Inferior parietal cortex (tissue), 1 donor: ENCODE measurements around the gene MRPS34.
A peak's percentile ranks its signal among the peaks of the same experiment; 100 is the strongest.

Source experiments
- DNase-seq: peaks from one replicate; pipeline ENCODE4 v3.0.0-alpha.2; 2016; ENCODE audit errors: extremely low spot score

Gene MRPS34

GRCh38 chr16:1781758-1782407 lies 8.9 kb upstream of the MRPS34 start:
- DNase-seq = no peak

- no peak for DNase-seq
Measured at GRCh38 chr16:1781254-1781653, 8.3 kb upstream of the MRPS34 start.

GRCh38 chr16:1780677-1781072 lies 7.7 kb upstream of the MRPS34 start:
- DNase-seq = no peak

GRCh38 chr16:1779741-1780676 lies 7.1 kb upstream of the MRPS34 start:
- no peak for DNase-seq

- DNase-seq = no peak
Measured at GRCh38 chr16:1779234-1779701, 6.3 kb upstream of the MRPS34 start.

GRCh38 chr16:1778200-1779179 lies 5.6 kb upstream of the MRPS34 start:
- DNase-seq = no peak

GRCh38 chr16:1777375-1778199 lies 4.7 kb upstream of the MRPS34 start:
- DNase-seq = no peak

GRCh38 chr16:1776991-1777374 lies 4.0 kb upstream of the MRPS34 start:
- DNase-seq = no peak

GRCh38 chr16:1776672-1776955 lies 3.7 kb upstream of the MRPS34 start:
- no peak for DNase-seq

GRCh38 chr16:1775846-1776671 lies 3.1 kb upstream of the MRPS34 start:
- DNase-seq = no peak

GRCh38 chr16:1775006-1775845 lies 2.3 kb upstream of the MRPS34 start:
- DNase-seq = no peak

GRCh38 chr16:1774448-1774780 lies 1.5 kb upstream of the MRPS34 start:
- DNase-seq = no peak

GRCh38 chr16:1773703-1774447 lies 941 bp upstream of the MRPS34 start:
- peak; percentile 6 for DNase-seq

- DNase-seq = no peak
Measured at GRCh38 chr16:1772362-1772907, 499 bp downstream of the MRPS34 start, which contains the start of gene EME2. Gene EME2 (plus strand): TSS chr16:1772810. CDS start chr16:1773228, 418 bp downstream.

- no peak for DNase-seq
Measured at GRCh38 chr16:1771864-1772361, 1.0 kb downstream of the MRPS34 start.

GRCh38 chr16:1771188-1771863 lies 1.6 kb downstream of the MRPS34 start, which contains the start of gene NME3:
Gene NME3 (minus strand): TSS chr16:1771543. CDS start chr16:1771534, 9 bp downstream.
- DNase-seq = peak; percentile 61
